Measurements from ENCODE around the gene CAMK2D. TPM values are rescaled to one million over a fixed set of nuclear protein-coding genes. Genes with fewer than 3 reads are reported as not detected.
"Not testable (repeated sequence)": the region's sequence is repeated elsewhere in the genome, so short reads cannot be mapped to it uniquely, and the experiment has no call there.

The CAMK2D gene
- total RNA-seq, 1 experiment from 2014 or later: 22.1 TPM

DNA sequence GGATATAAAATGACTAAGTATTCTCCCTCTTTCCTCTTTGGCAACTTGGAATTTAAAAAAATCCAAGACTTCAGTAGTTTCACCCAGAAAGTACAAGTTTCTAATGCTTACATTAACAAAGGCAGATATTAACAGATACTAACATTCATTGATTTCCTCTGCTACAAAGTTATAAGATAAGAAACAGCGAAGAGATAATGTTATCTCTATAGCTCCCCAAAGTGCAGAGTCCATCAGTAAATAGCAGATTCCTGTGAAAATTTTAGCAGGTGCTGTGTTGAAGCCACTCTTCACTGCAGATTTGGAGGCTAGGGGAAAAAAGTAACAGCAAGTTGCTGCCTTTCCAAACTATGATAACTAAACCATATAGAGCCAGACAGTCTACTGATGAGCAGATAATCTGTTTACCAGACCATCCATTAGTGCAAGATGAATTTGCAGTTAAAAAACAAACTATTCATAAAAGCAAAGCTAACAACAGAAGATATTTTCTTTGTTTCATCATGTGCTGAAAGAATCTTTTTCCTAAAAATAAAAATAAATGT lies 3.3 kb upstream of the CAMK2D start:
- no TSS peak for BruUV-seq (replicated peaks)
- Mint-ChIP-seq H3K9me3 (ENCODE audit: low read depth, unreplicated experiment) (no peaks in the 10 kb centered on the region), H3K27me3 (ENCODE audit: unreplicated experiment) (no peaks in the 10 kb centered on the region), H3K36me3 (ENCODE audit: insufficient read depth, unreplicated experiment) (peaks cover 32% of the 10 kb centered on the region), H3K4me3 (ENCODE audit: low read depth, unreplicated experiment) (no peak overlapping the region), H3K4me1 (ENCODE audit: low read depth, unreplicated experiment) (peaks cover 22% of the 10 kb centered on the region), H3K27ac (ENCODE audit: unreplicated experiment) (no peak overlapping the region)
- intact Hi-C loops (cut with micrococcal nuclease; ENCODE audit: unreplicated experiment): loop anchor here (5.0 kb wide), 2 partner anchors 352 to 367 kb away; no protein-coding TSS in a partner anchor
- no peak for DNase-seq
- CTCF ChIA-PET: no interaction called here
- TF ChIP-seq, protein P1, sequence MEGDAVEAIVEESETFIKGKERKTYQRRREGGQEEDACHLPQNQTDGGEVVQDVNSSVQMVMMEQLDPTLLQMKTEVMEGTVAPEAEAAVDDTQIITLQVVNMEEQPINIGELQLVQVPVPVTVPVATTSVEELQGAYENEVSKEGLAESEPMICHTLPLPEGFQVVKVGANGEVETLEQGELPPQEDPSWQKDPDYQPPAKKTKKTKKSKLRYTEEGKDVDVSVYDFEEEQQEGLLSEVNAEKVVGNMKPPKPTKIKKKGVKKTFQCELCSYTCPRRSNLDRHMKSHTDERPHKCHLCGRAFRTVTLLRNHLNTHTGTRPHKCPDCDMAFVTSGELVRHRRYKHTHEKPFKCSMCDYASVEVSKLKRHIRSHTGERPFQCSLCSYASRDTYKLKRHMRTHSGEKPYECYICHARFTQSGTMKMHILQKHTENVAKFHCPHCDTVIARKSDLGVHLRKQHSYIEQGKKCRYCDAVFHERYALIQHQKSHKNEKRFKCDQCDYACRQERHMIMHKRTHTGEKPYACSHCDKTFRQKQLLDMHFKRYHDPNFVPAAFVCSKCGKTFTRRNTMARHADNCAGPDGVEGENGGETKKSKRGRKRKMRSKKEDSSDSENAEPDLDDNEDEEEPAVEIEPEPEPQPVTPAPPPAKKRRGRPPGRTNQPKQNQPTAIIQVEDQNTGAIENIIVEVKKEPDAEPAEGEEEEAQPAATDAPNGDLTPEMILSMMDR (IDR thresholded peaks at IDR 0.05; ENCODE audit: unreplicated experiment): no peak

DNA sequence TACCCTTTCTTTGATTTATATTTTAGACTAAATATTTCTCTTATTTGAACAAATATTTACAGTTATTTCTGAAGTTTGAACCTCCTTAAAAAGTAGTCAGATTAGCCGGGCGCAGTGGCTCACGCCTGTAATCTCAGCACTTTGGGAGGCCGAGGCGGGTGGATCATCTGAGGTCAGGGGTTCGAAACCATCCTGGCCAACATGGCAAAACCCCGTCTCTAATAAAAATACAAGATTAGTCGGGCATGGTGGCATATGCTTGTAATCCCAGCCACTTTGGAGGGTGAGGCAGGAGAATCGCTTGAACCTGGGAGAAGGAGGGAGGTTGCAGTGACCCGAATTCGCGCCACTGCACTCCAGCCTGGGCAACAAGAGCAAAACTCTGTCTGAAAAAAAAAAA lies 2.4 kb upstream of the CAMK2D start:
- H3K4me3 Mint-ChIP-seq (ENCODE audit: low read depth, unreplicated experiment); CTCF ChIA-PET; BruUV-seq (replicated peaks); H3K27ac Mint-ChIP-seq (ENCODE audit: unreplicated experiment); H3K27me3 Mint-ChIP-seq (ENCODE audit: unreplicated experiment); DNase-seq; H3K9me3 Mint-ChIP-seq (ENCODE audit: low read depth, unreplicated experiment): not testable (repeated sequence)
- H3K36me3 Mint-ChIP-seq (ENCODE audit: insufficient read depth, unreplicated experiment): peaks cover 33% of the 10 kb centered on the region
- intact Hi-C loops (cut with micrococcal nuclease; ENCODE audit: unreplicated experiment): loop anchor here (5.0 kb wide), 2 partner anchors 352 to 367 kb away; no protein-coding TSS in a partner anchor
- peaks cover 22% of the 10 kb centered on the region for H3K4me1 Mint-ChIP-seq (ENCODE audit: low read depth, unreplicated experiment)

DNA sequence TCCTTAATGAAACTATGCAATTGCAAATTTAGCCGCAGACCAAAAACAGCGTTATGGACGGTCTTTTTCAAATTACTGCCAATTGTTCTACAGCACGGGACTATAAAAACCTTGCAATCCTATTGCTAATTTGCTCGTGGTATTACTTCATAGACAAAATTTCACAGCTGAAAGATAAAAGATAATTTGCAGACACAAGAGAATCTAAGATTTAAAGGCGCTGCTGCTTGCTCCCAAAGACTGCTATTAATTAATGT lies 1.4 kb upstream of the CAMK2D start:
- no TSS peak for BruUV-seq (replicated peaks)
- Mint-ChIP-seq H3K9me3 (ENCODE audit: low read depth, unreplicated experiment) (no peaks in the 10 kb centered on the region), H3K4me3 (ENCODE audit: low read depth, unreplicated experiment) (peak overlapping the region; percentile 93), H3K36me3 (ENCODE audit: insufficient read depth, unreplicated experiment) (peaks cover 33% of the 10 kb centered on the region), H3K27me3 (ENCODE audit: unreplicated experiment) (no peaks in the 10 kb centered on the region), H3K4me1 (ENCODE audit: low read depth, unreplicated experiment) (peaks cover 23% of the 10 kb centered on the region), H3K27ac (ENCODE audit: unreplicated experiment) (peak overlapping the region; percentile 99)
- TF ChIP-seq, protein P1 (IDR thresholded peaks at IDR 0.05; ENCODE audit: unreplicated experiment): no peak
- CTCF ChIA-PET: no interaction called here
- intact Hi-C loops (cut with micrococcal nuclease; ENCODE audit: unreplicated experiment): loop anchor here (5.0 kb wide), 2 partner anchors 351 to 366 kb away; no protein-coding TSS in a partner anchor
- DNase-seq: no peak

DNA sequence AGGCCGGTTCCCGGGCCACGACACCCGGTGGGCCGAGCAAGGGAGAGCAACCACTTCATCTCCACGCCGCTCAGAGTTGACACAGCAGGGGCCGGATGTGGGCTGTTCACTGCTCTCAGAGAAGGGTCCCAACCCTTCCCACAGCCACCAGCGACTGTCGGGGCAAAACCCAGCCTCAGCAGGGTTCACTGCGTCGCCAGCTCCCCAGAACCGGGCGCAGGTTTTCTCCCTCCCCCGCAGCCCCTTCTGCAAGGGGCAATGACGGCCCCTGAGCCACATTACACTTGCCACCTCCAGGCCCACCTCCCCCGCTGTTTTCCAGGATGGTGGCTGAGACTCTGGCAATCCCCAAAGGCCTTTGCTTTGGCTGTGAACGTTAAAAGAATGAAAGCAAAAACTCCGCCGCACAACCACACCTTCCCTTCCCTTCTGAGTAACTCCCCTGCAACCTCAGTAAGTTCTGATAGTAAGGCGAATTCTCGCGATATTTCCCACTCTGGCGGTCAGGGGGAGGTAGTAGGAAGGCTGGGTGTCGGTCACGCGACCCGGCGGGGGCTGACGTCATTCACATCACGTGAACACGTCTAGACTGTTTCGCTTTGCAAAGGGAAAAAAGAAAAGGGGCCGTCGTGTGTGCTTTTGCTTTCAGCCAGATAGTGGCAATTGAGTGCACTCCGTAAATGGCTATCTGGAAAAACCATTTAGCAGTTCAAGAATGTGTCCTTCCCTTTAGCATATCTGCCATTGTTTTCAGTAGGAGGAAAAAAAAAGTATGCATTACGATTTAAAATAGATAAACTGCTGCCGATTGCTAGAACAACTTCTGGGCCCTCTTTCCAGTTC lies 869 bp upstream of the CAMK2D start:
- Mint-ChIP-seq H3K4me1 (ENCODE audit: low read depth, unreplicated experiment) (peaks cover 29% of the 10 kb centered on the region), H3K27me3 (ENCODE audit: unreplicated experiment) (no peaks in the 10 kb centered on the region), H3K4me3 (ENCODE audit: low read depth, unreplicated experiment) (peak overlapping the region; percentile 93), H3K9me3 (ENCODE audit: low read depth, unreplicated experiment) (no peaks in the 10 kb centered on the region), H3K36me3 (ENCODE audit: insufficient read depth, unreplicated experiment) (peaks cover 33% of the 10 kb centered on the region), H3K27ac (ENCODE audit: unreplicated experiment) (peak overlapping the region; percentile 99)
- intact Hi-C loops (cut with micrococcal nuclease; ENCODE audit: unreplicated experiment): loop anchor here (1.0 to 5.0 kb wide), 3 partner anchors 215 to 365 kb away; no protein-coding TSS in a partner anchor
- CTCF ChIA-PET: no interaction called here
- DNase-seq: peak; percentile 95
- TF ChIP-seq, protein P1 (IDR thresholded peaks at IDR 0.05; ENCODE audit: unreplicated experiment): no peak
- no TSS peak for BruUV-seq (replicated peaks)

Measured in Calu3 (cell line).